ENCODE results near the gene ARRB1. TPM values are rescaled to one million over a fixed set of nuclear protein-coding genes. Genes with fewer than 3 reads are reported as not detected.
A peak's percentile ranks its signal among the peaks of the same experiment; 100 is the strongest.

The ARRB1 gene
- total and polyA plus RNA-seq, 2 of the 13 experiments (the other 11 are each of a cell fraction or from before 2014, with no cell fraction given) = 22.5 to 35.7 TPM

DNA sequence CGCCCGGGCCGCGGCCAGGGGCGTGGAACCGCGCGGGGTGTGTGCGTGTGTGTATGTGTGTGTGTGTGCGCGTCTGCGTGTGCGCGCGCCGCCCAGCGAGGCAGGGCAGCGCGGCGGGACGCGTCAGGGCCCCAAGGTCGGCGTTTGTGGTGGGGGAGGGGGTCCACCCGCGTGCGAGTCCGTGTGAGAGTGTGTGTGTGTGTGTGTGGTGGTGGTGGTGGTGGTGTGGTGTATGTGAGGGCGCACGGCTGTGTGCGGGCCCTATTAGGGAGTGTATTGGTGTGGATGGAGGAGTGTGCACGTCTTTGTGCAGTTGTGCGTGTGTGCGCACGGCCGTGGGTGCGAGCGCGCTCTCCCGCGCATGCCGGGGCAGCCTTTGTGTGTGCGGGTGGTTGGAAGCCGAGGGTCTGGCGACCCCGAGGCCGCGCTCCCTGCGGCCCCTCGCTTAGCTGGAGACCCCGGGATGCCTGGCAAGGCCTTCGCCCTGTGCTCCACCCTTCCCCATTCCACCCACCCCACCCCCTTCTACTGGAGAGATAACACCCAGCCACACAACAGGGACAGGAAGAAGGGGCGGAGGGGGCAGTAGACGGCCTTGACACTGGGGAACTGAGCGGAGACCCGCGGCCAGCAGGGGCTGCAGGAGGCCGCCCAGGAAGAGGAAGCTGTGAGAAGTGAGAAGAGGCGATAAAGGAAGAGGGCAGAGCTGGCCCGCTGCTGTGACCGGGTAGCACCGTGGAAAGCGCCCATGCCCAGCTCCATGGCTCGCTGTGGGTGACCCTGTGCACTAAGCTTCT is 528 bp upstream of the ARRB1 start (continued):
- TF ChIP-seq GMEB2 (CRISPR knock-in tag; IDR thresholded peaks at IDR 0.05; ENCODE audit: low read depth) (no peak), ZNF549 (CRISPR knock-in tag; IDR thresholded peaks at IDR 0.05) (no peak), DNMT3B (CRISPR knock-in tag; conservative IDR thresholded peaks at IDR 0.05) (no peak), KMT2A (CRISPR knock-in tag; IDR thresholded peaks at IDR 0.05) (no peak), DMAP1 (CRISPR knock-in tag; IDR thresholded peaks at IDR 0.05) (peak; percentile 82), ETV5 (CRISPR knock-in tag; IDR thresholded peaks at IDR 0.05; ENCODE audit: borderline replicate concordance) (peak; percentile 89), KLF13 (CRISPR knock-in tag; IDR thresholded peaks at IDR 0.05) (peak; percentile 73; the same call in 1 of the 2 replicates), ZNF816 (CRISPR knock-in tag; IDR thresholded peaks at IDR 0.05; ENCODE audit: borderline replicate concordance) (no peak; the same call in 1 of the 2 replicates), ZNF660 (CRISPR knock-in tag; IDR thresholded peaks at IDR 0.05; ENCODE audit: borderline replicate concordance, low read depth) (no peak), ZNF329 (CRISPR knock-in tag; IDR thresholded peaks at IDR 0.05; ENCODE audit: low read depth) (no peak), ZBTB39 (CRISPR knock-in tag; IDR thresholded peaks at IDR 0.05) (no peak), ZNF557 (CRISPR knock-in tag; IDR thresholded peaks at IDR 0.05) (no peak), TBX3 (IDR thresholded peaks at IDR 0.05; ENCODE audit: borderline replicate concordance) (0 out of 2 replicates have a peak, but pooled peaks have one; percentile 20), HMG20B (CRISPR knock-in tag; conservative IDR thresholded peaks at IDR 0.05) (peak; percentile 55; the same call in 1 of the 2 replicates), CBFB (CRISPR knock-in tag; IDR thresholded peaks at IDR 0.05) (0 out of 2 replicates have a peak, but pooled peaks have one; percentile 48)
- TF ChIP-seq, protein P1, sequence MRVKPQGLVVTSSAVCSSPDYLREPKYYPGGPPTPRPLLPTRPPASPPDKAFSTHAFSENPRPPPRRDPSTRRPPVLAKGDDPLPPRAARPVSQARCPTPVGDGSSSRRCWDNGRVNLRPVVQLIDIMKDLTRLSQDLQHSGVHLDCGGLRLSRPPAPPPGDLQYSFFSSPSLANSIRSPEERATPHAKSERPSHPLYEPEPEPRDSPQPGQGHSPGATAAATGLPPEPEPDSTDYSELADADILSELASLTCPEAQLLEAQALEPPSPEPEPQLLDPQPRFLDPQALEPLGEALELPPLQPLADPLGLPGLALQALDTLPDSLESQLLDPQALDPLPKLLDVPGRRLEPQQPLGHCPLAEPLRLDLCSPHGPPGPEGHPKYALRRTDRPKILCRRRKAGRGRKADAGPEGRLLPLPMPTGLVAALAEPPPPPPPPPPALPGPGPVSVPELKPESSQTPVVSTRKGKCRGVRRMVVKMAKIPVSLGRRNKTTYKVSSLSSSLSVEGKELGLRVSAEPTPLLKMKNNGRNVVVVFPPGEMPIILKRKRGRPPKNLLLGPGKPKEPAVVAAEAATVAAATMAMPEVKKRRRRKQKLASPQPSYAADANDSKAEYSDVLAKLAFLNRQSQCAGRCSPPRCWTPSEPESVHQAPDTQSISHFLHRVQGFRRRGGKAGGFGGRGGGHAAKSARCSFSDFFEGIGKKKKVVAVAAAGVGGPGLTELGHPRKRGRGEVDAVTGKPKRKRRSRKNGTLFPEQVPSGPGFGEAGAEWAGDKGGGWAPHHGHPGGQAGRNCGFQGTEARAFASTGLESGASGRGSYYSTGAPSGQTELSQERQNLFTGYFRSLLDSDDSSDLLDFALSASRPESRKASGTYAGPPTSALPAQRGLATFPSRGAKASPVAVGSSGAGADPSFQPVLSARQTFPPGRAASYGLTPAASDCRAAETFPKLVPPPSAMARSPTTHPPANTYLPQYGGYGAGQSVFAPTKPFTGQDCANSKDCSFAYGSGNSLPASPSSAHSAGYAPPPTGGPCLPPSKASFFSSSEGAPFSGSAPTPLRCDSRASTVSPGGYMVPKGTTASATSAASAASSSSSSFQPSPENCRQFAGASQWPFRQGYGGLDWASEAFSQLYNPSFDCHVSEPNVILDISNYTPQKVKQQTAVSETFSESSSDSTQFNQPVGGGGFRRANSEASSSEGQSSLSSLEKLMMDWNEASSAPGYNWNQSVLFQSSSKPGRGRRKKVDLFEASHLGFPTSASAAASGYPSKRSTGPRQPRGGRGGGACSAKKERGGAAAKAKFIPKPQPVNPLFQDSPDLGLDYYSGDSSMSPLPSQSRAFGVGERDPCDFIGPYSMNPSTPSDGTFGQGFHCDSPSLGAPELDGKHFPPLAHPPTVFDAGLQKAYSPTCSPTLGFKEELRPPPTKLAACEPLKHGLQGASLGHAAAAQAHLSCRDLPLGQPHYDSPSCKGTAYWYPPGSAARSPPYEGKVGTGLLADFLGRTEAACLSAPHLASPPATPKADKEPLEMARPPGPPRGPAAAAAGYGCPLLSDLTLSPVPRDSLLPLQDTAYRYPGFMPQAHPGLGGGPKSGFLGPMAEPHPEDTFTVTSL (CRISPR knock-in tag; IDR thresholded peaks at IDR 0.05; ENCODE audit: borderline replicate concordance) = peak; percentile 65; the same call in 1 of the 2 replicates
- TF ChIP-seq, protein P2, sequence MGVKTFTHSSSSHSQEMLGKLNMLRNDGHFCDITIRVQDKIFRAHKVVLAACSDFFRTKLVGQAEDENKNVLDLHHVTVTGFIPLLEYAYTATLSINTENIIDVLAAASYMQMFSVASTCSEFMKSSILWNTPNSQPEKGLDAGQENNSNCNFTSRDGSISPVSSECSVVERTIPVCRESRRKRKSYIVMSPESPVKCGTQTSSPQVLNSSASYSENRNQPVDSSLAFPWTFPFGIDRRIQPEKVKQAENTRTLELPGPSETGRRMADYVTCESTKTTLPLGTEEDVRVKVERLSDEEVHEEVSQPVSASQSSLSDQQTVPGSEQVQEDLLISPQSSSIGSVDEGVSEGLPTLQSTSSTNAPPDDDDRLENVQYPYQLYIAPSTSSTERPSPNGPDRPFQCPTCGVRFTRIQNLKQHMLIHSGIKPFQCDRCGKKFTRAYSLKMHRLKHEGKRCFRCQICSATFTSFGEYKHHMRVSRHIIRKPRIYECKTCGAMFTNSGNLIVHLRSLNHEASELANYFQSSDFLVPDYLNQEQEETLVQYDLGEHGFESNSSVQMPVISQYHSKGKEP (CRISPR knock-in tag; IDR thresholded peaks at IDR 0.05) = no peak
